Left ventricle myocardium inferior (tissue), 1 donor: ENCODE measurements around the gene EHD4. TPM values are rescaled to one million over a fixed set of nuclear protein-coding genes. Genes with fewer than 3 reads are reported as not detected.

Experiments used
- DNase-seq: peaks from one replicate; pipeline ENCODE4 v3.0.0-alpha.2; 2020
- H3K27ac ChIP-seq: fragments of 200-600 bp; replicated peaks from 2 replicates; pipeline ENCODE4 v1.8.0; 2021
- H3K27me3 ChIP-seq: fragments of 200-600 bp; 2 replicates; pipeline ENCODE4 v1.8.0; 2021; ENCODE audit warnings: low read depth
- H3K36me3 ChIP-seq: fragments of 200-600 bp; 2 replicates; pipeline ENCODE4 v1.8.0; 2021
- H3K4me1 ChIP-seq: fragments of 200-600 bp; 2 replicates; pipeline ENCODE4 v1.8.0; 2021
- H3K4me3 ChIP-seq: fragments of 200-600 bp; 2 replicates; pipeline ENCODE4 v1.8.0; 2021; ENCODE audit warnings: mild to moderate bottlenecking, moderate library complexity
- H3K9me3 ChIP-seq: fragments of 200-600 bp; replicated peaks from 2 replicates; pipeline ENCODE4 v1.8.0; 2021
- CTCF ChIP-seq: fragments of 200-600 bp; IDR thresholded peaks from 2 replicates; pipeline ENCODE4 v1.8.0; 2021; ENCODE audit warnings: antibody characterized with exemption, mild to moderate bottlenecking, borderline replicate concordance
- intact Hi-C: fragments of 100-400 bp; cut with micrococcal nuclease; formaldehyde crosslinking; loops from one replicate; pipeline ENCODE4 v1.11.0; 2022
- total RNA-seq: library from RNA; stranded (reverse); fragmentation: NEBNext Ultra II Directional; extraction: Animal tissue kit (Norgen Biotek cat#: 25700); gene quantifications from one replicate; pipeline ENCODE4 v1.2.1, GENCODE V29; 2021
- donor health status: DM: no; HTN: yes; CAD: no; lungs with severe emphysema.

EHD4 gene
- total RNA-seq, 1 donor from 2014 or later: 46.4 TPM

GRCh38 chr15:41941644-41942415, 30.5 kb downstream of the EHD4 start:
- H3K9me3 ChIP-seq: no peaks in the 10 kb centered on the region
- H3K27me3 ChIP-seq: no peaks in the 10 kb centered on the region
- DNase-seq: no peak
- H3K27ac ChIP-seq: peak overlapping the region; percentile 89
- peaks cover 99% of the 10 kb centered on the region for H3K4me1 ChIP-seq
- intact Hi-C loops: no loop called here
- peaks cover 28% of the 10 kb centered on the region for H3K36me3 ChIP-seq
- H3K4me3 ChIP-seq: no peak overlapping the region
- TF ChIP-seq CTCF: no peak

- peak overlapping the region; percentile 89 for H3K27ac ChIP-seq
- peaks cover 99% of the 10 kb centered on the region for H3K4me1 ChIP-seq
- no peak for TF ChIP-seq CTCF
- DNase-seq: no peak
- no peaks in the 10 kb centered on the region for H3K9me3 ChIP-seq
- H3K27me3 ChIP-seq: no peaks in the 10 kb centered on the region
- intact Hi-C loops: no loop called here
- peaks cover 28% of the 10 kb centered on the region for H3K36me3 ChIP-seq
- H3K4me3 ChIP-seq: no peak overlapping the region
Observed at GRCh38 chr15:41940441-41940857, 31.9 kb downstream of the EHD4 start.

- Histone ChIP-seq H3K36me3 (peaks cover 28% of the 10 kb centered on the region), H3K9me3 (no peaks in the 10 kb centered on the region), H3K27ac (peak overlapping the region; percentile 89), H3K4me3 (no peak overlapping the region), H3K27me3 (no peaks in the 10 kb centered on the region), H3K4me1 (peaks cover 99% of the 10 kb centered on the region)
- no peak for TF ChIP-seq CTCF
- intact Hi-C loops: no loop called here
- no peak for DNase-seq
Observed at GRCh38 chr15:41939986-41940385, 32.4 kb downstream of the EHD4 start.

GRCh38 chr15:41937568-41937923, 34.8 kb downstream of the EHD4 start:
- Histone ChIP-seq H3K27me3 (no peaks in the 10 kb centered on the region), H3K36me3 (peaks cover 21% of the 10 kb centered on the region), H3K4me1 (peaks cover 99% of the 10 kb centered on the region), H3K27ac (peak overlapping the region; percentile 89), H3K4me3 (no peak overlapping the region), H3K9me3 (no peaks in the 10 kb centered on the region)
- intact Hi-C loops: no loop called here
- no peak for TF ChIP-seq CTCF
- DNase-seq: no peak

GRCh38 chr15:41936649-41937567, 35.4 kb downstream of the EHD4 start:
- intact Hi-C loops: no loop called here
- no peak for DNase-seq
- H3K27me3 ChIP-seq: no peaks in the 10 kb centered on the region
- TF ChIP-seq CTCF: no peak
- H3K9me3 ChIP-seq: no peaks in the 10 kb centered on the region
- H3K36me3 ChIP-seq: peaks cover 19% of the 10 kb centered on the region
- peak overlapping the region; percentile 89 for H3K27ac ChIP-seq
- peaks cover 99% of the 10 kb centered on the region for H3K4me1 ChIP-seq
- H3K4me3 ChIP-seq: no peak overlapping the region
